ENCODE results near the gene PTTG1.

Gene PTTG1

GRCh38 chr5:160472482-160472881 is 50.8 kb downstream of the PTTG1 start:
- no peak for DNase-seq (ENCODE audit: low read depth)

- no peak for DNase-seq (ENCODE audit: low read depth)
Measured at GRCh38 chr5:160473681-160474080, 52.0 kb downstream of the PTTG1 start.

GRCh38 chr5:160474084-160474483 is 52.4 kb downstream of the PTTG1 start:
- no peak for DNase-seq (ENCODE audit: low read depth)

DNA sequence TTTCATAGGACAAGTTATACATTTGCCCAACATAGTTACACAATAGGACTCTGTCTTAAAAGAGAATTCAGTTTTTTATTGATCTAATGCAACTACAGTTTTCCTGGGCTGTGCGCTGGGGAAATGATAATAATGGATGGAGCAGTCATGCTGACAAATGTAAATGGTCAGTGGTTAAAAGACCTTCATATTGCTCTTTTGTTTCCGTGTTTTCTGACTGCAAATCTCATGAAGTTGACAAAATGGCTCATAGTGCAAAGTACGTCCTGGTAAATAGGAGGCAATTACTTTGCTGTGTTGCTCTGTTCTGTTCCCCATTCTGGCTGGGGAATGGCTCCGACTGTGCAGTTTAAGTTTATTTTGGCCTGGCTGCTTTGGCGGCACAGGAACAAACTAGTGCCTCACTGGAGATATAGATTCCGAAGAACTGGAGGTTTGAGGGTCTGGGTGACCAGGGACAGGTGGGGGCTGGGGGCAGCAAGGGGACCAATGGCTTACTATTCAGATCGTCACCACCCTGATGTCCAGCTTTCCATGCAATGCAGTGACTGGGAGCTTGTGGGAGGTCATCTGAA is 54.3 kb downstream of the PTTG1 start:
- DNase-seq (ENCODE audit: low read depth): no peak

- DNase-seq (ENCODE audit: low read depth): no peak
Measured at GRCh38 chr5:160477266-160477970, 55.8 kb downstream of the PTTG1 start.

DNA sequence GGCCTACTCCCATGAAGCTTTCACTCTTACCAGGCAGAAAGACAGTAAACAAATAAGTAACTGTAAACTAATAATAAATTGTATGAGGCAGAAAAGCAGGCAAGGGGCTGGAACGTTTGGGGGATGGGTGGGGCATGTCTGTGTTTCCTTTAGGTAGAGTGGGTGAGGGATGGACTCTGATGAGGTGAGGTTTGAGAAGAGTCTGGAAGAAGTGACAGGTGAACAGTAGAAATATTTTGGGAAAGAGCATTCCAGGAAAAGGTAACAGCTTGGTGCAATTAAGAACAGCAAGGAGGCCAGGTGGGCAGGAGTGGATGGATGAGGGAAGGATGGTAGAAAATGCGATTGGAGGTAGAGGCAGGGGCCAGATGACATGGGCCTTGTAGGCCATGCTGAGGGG is 56.5 kb downstream of the PTTG1 start:
- DNase-seq (ENCODE audit: low read depth): no peak
